Peyer's patch (tissue), 4 donors: ENCODE measurements around the gene MRPL53. TPM values are rescaled to one million over a fixed set of nuclear protein-coding genes. Genes with fewer than 3 reads are reported as not detected.

Experiments used
- DNase-seq, 3 donors: peaks; one replicate each; pipeline ENCODE4 v3.0.0-alpha.2; 2017 to 2019
- H3K27ac ChIP-seq, 4 donors: fragments of 200-600 bp; sonication (generic); one replicate each; pipeline ENCODE4 v1.5.1; 2016 to 2019
- H3K27me3 ChIP-seq, 2 donors: fragments of 200-600 bp; sonication (generic); one replicate each; pipeline ENCODE4 v1.5.1; 2019
- H3K36me3 ChIP-seq, 3 donors: fragments of 200-600 bp; sonication (generic); one replicate each; pipeline ENCODE4 v1.5.1; 2016 to 2019
- H3K4me1 ChIP-seq, 4 donors: fragments of 200-600 bp; sonication (generic); one replicate each; pipeline ENCODE4 v1.5.1; 2016 to 2019
- H3K4me3 ChIP-seq, 4 donors: fragments of 200-600 bp; sonication (generic); 1 replicate in 3 of 4; 2 replicates in 1 of 4; pipeline ENCODE4 v1.5.1; 2016 to 2019; ENCODE audit warnings: mild to moderate bottlenecking in 1 of 4
- H3K9me3 ChIP-seq, 4 donors: fragments of 200-600 bp; sonication (generic); one replicate each; pipeline ENCODE4 v1.5.1; 2016 to 2019; ENCODE audit warnings: mild to moderate bottlenecking in 1 of 4
- POLR2A ChIP-seq, 2 donors: fragments of 450-650 bp; IDR thresholded peaks; one replicate each; pipeline ENCODE4 v1.5.1; 2017; ENCODE audit warnings: antibody characterized with exemption in 2 of 2, mild to moderate bottlenecking in 2 of 2, moderate library complexity in 2 of 2
- total RNA-seq, 4 donors: library from RNA; depleted of rRNA; stranded (reverse); fragments of >200 nt; gene quantifications; one replicate each; pipeline ENCODE4 v1.1.0, GENCODE V29; 2016
- TF ChIP-seq, protein P1 (sequence below), 6 experiments: fragments of 450-650 bp in 4 of 6; fragments of 200-600 bp in 2 of 6; sonication (generic) in 1 of 6; IDR thresholded peaks; one replicate each; pipeline ENCODE4 v1.5.1; 2017 to 2019; ENCODE audit warnings: antibody characterized with exemption in 6 of 6, mild to moderate bottlenecking in 3 of 6, moderate library complexity in 1 of 6

MRPL53 gene
- total RNA-seq, 4 donors from 2014 or later, result 17.8 to 23.8 (median 20.0) TPM

DNA sequence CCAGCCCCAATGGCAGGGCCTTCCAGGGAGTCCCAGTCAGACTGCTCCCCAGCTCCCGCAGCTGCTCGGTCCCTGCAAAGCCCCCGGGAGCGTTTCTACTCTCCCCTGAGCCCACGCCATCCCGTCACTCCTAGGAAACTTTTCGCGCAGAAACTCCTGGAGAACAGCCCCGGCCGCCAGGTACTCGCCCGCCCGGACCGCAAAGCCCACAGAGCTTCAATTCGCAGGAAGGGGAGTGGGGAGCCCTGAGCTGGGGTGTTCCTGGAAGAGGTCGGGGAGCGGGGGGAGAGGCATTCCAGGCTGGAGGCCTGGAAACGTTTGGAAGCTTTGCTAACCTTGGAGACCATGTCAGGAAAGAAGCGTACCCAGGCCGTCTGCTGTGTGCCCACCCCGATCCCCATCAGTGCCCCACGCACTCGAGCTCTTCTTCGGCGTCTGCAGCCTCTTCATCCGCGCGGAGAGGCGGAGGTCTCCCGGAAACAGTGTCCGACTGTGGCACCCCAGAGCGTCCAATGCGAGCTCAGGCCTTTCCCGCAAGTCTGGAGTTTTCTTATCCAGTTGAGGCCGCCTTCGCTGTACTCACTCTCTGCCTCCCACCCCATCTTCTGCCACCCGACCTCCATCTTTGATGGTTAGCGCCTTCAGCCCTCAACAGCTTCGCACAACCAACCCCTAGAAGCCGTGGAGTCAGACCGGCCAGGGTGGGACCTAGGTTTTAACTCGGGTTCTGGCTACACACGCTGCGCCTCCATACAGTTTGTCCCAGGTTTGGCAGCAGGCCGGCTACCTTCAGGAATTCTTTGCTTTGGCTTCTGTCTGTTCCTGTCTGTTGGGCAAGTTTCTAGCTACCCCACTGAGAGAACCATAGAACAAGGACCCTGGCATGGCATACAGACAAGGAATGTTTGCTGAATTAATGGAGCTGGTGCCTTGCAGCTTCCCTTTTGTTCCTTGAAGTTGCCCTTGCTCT is 31.3 kb upstream of the MRPL53 start:
- Histone ChIP-seq H3K4me1 (peaks cover 2 to 73% (median 21%) of the 10 kb centered on the region in 4 donors), H3K36me3 (peaks cover 0 to 13% (median 0%) of the 10 kb centered on the region in 3 donors)

DNA sequence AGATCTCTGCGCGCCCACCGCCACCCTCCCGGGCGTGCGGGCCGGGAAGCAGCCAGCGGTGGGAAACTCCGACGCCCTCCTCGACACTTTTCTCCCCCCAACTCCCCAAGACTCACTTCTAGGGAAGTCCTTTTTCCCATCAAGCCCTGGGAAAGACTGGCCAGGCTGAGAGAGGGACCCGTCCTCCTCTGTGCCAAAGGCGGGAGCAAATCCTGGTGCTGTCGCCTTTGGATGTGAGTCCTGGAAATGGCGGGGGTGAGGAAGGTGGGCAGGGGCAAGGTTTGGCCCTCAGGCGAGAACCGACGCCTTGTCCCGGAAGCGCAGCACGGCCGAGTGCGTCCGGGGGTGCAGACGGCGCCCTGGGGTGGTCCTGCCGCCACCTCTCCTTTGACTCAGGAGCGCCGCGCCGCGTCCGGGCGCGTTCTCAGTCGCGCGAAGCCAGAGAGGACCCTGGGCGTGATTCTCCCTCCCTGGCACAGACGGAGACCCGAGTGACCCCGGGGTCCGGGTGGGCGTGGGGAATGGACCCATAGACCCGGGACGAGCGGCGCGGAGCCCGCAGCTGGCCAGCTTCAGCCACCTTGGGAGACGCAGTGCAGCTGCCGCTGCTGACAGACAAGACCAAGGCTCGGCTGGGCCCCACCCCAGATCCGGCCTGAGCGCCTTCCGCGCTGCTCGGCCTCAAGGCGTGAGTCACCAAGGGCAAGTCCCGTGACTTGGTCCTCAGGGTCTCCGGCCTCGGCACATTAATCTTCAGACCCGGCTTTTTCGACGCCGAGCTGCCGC is 30.4 kb upstream of the MRPL53 start:
- Histone ChIP-seq H3K27ac (peak overlapping the region; percentile 67 to 94 (median 91)), H3K4me3 (peak overlapping the region; percentile 37 to 85 (median 54)), H3K9me3 (no peaks in the 10 kb centered on the region), H3K36me3 (peaks cover 0 to 13% (median 0%) of the 10 kb centered on the region in 3 donors), H3K4me1 (peaks cover 3 to 75% (median 25%) of the 10 kb centered on the region in 4 donors), H3K27me3 (no peaks in the 10 kb centered on the region)
- peak; percentile 67 to 93 (median 91) for DNase-seq
- peak; percentile 92 for TF ChIP-seq POLR2A (IDR thresholded peaks at IDR 0.05)
- TF ChIP-seq, protein P1, sequence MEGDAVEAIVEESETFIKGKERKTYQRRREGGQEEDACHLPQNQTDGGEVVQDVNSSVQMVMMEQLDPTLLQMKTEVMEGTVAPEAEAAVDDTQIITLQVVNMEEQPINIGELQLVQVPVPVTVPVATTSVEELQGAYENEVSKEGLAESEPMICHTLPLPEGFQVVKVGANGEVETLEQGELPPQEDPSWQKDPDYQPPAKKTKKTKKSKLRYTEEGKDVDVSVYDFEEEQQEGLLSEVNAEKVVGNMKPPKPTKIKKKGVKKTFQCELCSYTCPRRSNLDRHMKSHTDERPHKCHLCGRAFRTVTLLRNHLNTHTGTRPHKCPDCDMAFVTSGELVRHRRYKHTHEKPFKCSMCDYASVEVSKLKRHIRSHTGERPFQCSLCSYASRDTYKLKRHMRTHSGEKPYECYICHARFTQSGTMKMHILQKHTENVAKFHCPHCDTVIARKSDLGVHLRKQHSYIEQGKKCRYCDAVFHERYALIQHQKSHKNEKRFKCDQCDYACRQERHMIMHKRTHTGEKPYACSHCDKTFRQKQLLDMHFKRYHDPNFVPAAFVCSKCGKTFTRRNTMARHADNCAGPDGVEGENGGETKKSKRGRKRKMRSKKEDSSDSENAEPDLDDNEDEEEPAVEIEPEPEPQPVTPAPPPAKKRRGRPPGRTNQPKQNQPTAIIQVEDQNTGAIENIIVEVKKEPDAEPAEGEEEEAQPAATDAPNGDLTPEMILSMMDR (IDR thresholded peaks at IDR 0.05), result peak in 4 of 6 experiments; percentile 16 to 48 (median 22)

More for the DNA sequence above, 31.3 kb upstream of the MRPL53 start:
- TF ChIP-seq, protein P1 (IDR thresholded peaks at IDR 0.05), result no peak
- no peak for TF ChIP-seq POLR2A (IDR thresholded peaks at IDR 0.05)
- peak overlapping the region; percentile 37 to 85 (median 54) for H3K4me3 ChIP-seq
- H3K27ac ChIP-seq, result peak overlapping the region; percentile 67 to 94 (median 91)
- H3K9me3 ChIP-seq, result no peaks in the 10 kb centered on the region
- no peaks in the 10 kb centered on the region for H3K27me3 ChIP-seq
- peak in 1 of 3 donors; percentile 50 for DNase-seq

DNA sequence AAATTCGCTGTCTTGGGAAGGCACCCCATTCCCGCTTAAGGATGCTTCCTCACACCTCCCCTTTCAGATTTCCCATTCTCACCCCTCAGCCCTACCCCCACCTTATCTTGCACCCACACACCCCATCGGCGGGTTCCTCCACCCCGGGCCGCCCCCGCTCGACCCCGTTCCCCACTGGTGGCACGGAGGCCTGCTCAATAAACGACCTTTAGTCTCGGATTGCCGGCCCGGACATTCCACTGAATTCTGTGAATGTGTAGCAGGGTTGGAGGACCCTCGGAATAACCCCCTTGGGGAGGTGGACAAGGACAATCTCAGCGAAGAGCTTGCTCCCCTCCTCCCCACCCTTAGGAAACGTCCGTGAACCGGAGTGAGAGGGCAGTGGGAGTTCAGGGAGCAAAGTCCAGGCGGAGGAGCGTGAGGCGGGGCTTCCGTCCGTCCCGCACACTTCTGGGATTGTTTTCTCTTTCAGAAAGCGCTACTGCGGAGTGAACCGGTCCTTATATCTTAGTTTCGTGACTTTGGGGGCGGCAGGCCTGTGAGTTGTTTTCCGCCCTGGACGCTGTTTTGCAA is 29.8 kb upstream of the MRPL53 start:
- Histone ChIP-seq H3K9me3 (no peaks in the 10 kb centered on the region), H3K36me3 (peaks cover 0 to 13% (median 0%) of the 10 kb centered on the region in 3 donors), H3K4me3 (peak overlapping the region; percentile 37 to 85 (median 54)), H3K27ac (peak overlapping the region; percentile 67 to 94 (median 91)), H3K27me3 (no peaks in the 10 kb centered on the region), H3K4me1 (peaks cover 3 to 79% (median 29%) of the 10 kb centered on the region in 4 donors)
- peak; percentile 66 to 69 for TF ChIP-seq POLR2A (IDR thresholded peaks at IDR 0.05)
- TF ChIP-seq, protein P1 (IDR thresholded peaks at IDR 0.05), result no peak
- DNase-seq, result peak in 2 of 3 donors; percentile 83 to 85

DNA sequence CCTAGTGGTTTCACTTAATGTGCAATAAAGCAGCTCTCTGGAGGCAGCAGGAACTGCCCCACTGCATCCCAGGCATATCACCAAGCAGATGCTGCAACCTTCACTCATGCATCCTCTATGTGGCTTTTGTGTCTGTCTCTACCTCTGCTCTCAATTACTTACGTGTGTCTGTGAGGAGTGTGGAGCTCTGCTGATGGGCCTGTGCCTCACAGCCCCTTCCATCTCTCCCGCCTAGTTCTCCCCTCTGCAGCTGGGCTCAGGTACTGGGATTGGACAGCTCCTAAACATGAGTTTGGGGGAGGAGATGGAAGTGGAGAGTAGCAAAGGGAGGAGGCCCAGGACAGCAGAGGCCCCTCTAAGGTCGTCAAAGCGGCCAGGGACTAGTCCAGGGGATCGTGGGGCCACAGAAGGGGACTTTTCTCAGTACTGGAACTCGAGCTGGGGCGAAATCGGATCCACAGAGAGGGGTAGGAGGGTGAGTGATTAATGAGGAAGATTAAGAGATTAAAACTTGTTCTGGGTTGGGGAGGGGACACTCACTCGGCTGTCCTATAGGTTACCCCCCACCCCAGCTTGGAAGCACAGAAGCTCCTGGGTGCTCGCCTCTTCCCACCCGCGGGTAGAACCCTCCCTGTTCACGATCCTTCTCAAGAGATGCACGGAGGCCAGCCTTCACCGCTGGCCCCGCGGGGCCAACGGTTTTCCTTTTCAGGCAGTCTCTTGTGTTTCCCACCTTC is 29.0 kb upstream of the MRPL53 start:
- DNase-seq, result no peak
- H3K4me3 ChIP-seq, result peak overlapping the region in 3 of 4 donors; percentile 37 to 85 (median 60)

More for the DNA sequence above, 29.0 kb upstream of the MRPL53 start:
- no peaks in the 10 kb centered on the region for H3K9me3 ChIP-seq
- TF ChIP-seq, protein P1 (IDR thresholded peaks at IDR 0.05), result no peak
- no peak for TF ChIP-seq POLR2A (IDR thresholded peaks at IDR 0.05)
- peaks cover 3 to 74% (median 27%) of the 10 kb centered on the region in 4 donors for H3K4me1 ChIP-seq
- no peaks in the 10 kb centered on the region for H3K27me3 ChIP-seq
- H3K36me3 ChIP-seq, result peaks cover 0 to 13% (median 0%) of the 10 kb centered on the region in 3 donors
- H3K27ac ChIP-seq, result no peak overlapping the region
